Retinal pigment epithelial cell (primary cell): ENCODE data around the gene PDIA4.

Experiments used
- DNase-seq: peaks from one replicate; pipeline ENCODE4 v3.0.0-alpha.2; 2010; ENCODE audit warnings: low read depth
- H3K4me3 ChIP-seq: 2 replicates; pipeline ENCODE4 v1.5.1; 2011; ENCODE audit warnings: mild to moderate bottlenecking, low read length, control low read depth, moderate library complexity
- CTCF ChIP-seq: conservative IDR thresholded peaks from 2 replicates; pipeline ENCODE4 v1.5.1; 2011; ENCODE audit warnings: low read depth, low read length, control low read depth, inconsistent platforms

The PDIA4 gene

GRCh38 chr7:148993193-148993592 is 35.1 kb downstream of the PDIA4 start:
- no peak overlapping the region for H3K4me3 ChIP-seq
- DNase-seq: no peak
- no peak for TF ChIP-seq CTCF

- no peak for DNase-seq
- no peak for TF ChIP-seq CTCF
- no peak overlapping the region for H3K4me3 ChIP-seq
Measured at GRCh38 chr7:148991536-148991935, 36.8 kb downstream of the PDIA4 start.

DNA sequence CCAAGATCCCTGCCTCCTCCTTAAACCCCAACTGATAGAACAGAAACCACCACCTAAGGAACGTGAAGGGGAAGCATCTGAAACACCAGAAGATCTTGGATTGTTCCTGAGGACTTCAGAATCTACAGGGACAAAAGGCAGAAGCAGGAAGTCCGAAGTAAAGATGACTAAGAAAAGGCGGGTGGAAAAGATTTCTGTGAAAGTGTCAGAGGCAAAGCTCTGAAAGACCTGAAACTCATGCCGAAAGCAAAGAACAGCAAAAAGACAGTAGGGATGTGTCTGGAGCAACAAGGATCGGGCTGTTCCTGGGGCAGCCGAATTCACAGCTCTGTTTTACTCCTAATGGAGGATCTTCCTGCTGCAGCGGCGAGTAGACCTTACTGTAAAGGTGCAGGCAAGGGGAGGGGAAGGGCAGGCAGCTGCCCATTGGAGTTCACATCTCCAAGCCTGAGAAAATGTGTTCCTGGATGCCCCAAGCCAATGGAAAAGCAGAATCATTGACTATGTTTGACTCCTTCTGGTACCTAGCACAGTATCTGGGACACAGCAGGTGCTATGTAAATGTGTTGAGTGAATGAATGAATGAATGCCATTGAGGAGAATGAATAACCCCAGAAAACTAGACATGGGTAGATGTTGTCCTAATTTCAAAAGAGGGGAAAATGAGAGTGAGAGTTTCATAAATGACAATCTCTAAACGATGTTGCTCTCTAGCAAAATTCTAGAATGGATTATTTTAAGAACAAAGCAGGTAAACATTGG is 40.4 kb downstream of the PDIA4 start:
- DNase-seq: no peak
- TF ChIP-seq CTCF: no peak
- H3K4me3 ChIP-seq: peak overlapping the region; percentile 81

- peak overlapping the region; percentile 81 for H3K4me3 ChIP-seq
- peak; percentile 68 for DNase-seq
- TF ChIP-seq CTCF: no peak
Measured at GRCh38 chr7:148987010-148987750, 41.1 kb downstream of the PDIA4 start.

- DNase-seq: no peak
- H3K4me3 ChIP-seq: no peak overlapping the region
- TF ChIP-seq CTCF: no peak
Measured at GRCh38 chr7:148986742-148987009, 41.6 kb downstream of the PDIA4 start.

DNA sequence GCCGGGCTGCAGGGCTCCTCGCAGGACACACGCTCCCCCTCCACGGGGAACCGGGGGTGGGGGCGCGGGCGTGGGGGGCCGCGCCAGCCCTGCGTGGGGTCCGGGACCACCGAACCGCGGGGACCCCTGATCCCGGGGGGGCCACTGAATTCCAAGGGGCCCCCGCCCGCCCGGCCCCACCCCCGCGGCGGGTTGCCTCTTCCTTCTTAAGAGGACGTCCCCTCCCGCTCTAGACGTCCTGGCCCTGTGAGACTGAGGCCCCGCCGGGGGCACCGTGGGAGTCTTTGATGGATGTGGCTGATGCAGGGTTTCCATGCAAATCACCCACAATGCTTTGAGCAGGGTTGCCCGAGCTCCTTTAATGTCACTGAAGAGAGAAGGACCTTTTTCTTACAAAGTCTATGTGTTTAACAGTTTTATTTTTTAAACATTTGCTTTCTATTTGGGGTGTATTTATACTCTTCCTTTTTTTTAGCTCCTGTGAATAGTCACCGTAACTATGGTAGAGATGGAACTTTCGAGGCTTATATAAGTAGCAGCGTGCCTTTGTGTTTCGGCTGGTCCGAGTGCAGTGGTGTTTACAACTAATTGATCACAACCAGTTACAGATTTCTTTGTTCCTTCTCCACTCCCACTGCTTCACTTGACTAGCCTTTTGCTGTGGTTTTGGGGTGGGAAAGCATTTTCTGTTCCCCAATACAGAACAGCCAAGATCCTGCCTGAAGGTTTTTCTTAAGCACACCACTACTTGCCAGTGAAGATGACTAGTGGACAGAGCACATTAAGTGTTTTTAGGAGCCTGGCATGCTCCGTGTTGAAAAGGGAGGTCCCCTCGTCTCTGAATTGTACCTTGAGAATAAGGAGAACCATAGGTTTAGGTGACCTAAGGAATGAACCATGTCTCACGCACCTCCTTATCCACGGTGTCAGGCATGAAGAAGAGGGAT is 44.8 kb downstream of the PDIA4 start:
- DNase-seq: no peak
- H3K4me3 ChIP-seq: peak overlapping the region; percentile 84
- no peak for TF ChIP-seq CTCF
